ENCODE data around the gene ZNF774.
A peak's percentile ranks its signal among the peaks of the same experiment; 100 is the strongest.
"Not testable (repeated sequence)": the region's sequence is repeated elsewhere in the genome, so short reads cannot be mapped to it uniquely, and the experiment has no call there.

ZNF774 gene

GRCh38 chr15:90352107-90352893, at the start of gene ZNF774:
Gene ZNF774 (plus strand): TSS chr15:90352284. CDS start chr15:90354661, 2,377 bp downstream.
- DNase-seq: peak; percentile 93

- not testable (repeated sequence) for DNase-seq
Measured at GRCh38 chr15:90305355-90305754, 46.7 kb upstream of the ZNF774 start.

- DNase-seq: no peak
Measured at GRCh38 chr15:90305932-90306331, 46.2 kb upstream of the ZNF774 start.

GRCh38 chr15:90306560-90306959, 45.5 kb upstream of the ZNF774 start:
- peak; percentile 40 for DNase-seq

- DNase-seq: no peak
Measured at GRCh38 chr15:90307661-90308060, 44.4 kb upstream of the ZNF774 start.

- DNase-seq: no peak
Measured at GRCh38 chr15:90309020-90309419, 43.1 kb upstream of the ZNF774 start.

GRCh38 chr15:90315278-90315982, 36.7 kb upstream of the ZNF774 start:
- no peak for DNase-seq

GRCh38 chr15:90316139-90316538, 35.9 kb upstream of the ZNF774 start:
- DNase-seq: no peak

- DNase-seq: no peak
Measured at GRCh38 chr15:90318591-90318990, 33.5 kb upstream of the ZNF774 start.

GRCh38 chr15:90320062-90320884, 31.8 kb upstream of the ZNF774 start:
- peak; percentile 72 for DNase-seq

- DNase-seq: no peak
Measured at GRCh38 chr15:90320885-90321278, 31.2 kb upstream of the ZNF774 start.

GRCh38 chr15:90322538-90322937, 29.5 kb upstream of the ZNF774 start:
- no peak for DNase-seq

- no peak for DNase-seq
Measured at GRCh38 chr15:90325726-90326125, 26.4 kb upstream of the ZNF774 start.

- no peak for DNase-seq
Measured at GRCh38 chr15:90326441-90326840, 25.6 kb upstream of the ZNF774 start.

GRCh38 chr15:90327311-90327710, 24.8 kb upstream of the ZNF774 start:
- no peak for DNase-seq

GRCh38 chr15:90334304-90334731, 17.8 kb upstream of the ZNF774 start:
- DNase-seq: no peak

- DNase-seq: peak; percentile 5
Measured at GRCh38 chr15:90336705-90337141, 15.4 kb upstream of the ZNF774 start.

GRCh38 chr15:90337256-90337655, 14.8 kb upstream of the ZNF774 start:
- DNase-seq: no peak

GRCh38 chr15:90338532-90338931, 13.6 kb upstream of the ZNF774 start:
- no peak for DNase-seq

GRCh38 chr15:90340345-90340744, 11.7 kb upstream of the ZNF774 start:
- no peak for DNase-seq

- no peak for DNase-seq
Measured at GRCh38 chr15:90343302-90343790, 8.7 kb upstream of the ZNF774 start.

GRCh38 chr15:90344662-90345061, 7.4 kb upstream of the ZNF774 start:
- no peak for DNase-seq

GRCh38 chr15:90345857-90346256, 6.2 kb upstream of the ZNF774 start:
- no peak for DNase-seq
